Measurements from ENCODE around the gene CXCL13.
"Not testable (repeated sequence)": the region's sequence is repeated elsewhere in the genome, so short reads cannot be mapped to it uniquely, and the experiment has no call there.

Gene CXCL13, protein sequence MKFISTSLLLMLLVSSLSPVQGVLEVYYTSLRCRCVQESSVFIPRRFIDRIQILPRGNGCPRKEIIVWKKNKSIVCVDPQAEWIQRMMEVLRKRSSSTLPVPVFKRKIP

DNA sequence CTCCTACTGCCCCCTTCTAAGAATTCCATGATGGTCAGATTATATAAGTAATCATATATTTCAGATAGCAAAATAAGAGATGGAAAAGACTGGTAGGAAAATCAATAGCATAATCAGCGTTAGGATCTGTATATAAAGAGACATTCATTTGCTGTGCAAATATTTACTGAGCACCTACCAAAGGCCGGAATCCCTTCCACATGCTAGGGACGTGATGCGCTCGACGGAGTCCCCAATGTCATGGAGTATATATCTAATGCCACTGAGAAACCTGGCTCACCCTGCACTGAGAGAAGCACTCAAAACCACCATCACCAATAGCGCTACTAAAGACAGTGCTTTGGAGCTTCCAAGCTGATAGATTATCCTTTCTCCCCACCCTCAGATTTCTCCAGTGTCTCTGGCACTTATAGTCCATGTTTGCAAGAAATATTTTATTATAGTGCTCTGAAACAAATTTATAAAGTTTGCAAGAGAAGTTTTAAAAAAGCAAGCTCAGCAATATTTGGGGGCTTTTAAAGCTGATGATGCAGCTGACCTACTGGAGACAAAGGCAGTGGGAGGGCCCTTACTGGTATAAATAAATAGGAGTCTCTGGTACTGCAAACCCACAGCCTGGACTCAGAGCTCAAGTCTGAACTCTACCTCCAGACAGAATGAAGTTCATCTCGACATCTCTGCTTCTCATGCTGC, at the start of gene CXCL13:
TSS of gene CXCL13 (plus strand) at position 611 of the 693 bp plus-strand sequence. CDS start at position 657, 46 bp downstream.
- DNase-seq (ENCODE audit: low read depth in 2 of 2), result no peak

GRCh38 chr4:77560170-77560569, 45.5 kb upstream of the CXCL13 start:
- DNase-seq (ENCODE audit: low read depth in 2 of 2), result no peak

- DNase-seq (ENCODE audit: low read depth in 2 of 2), result not testable (repeated sequence)
Measured at GRCh38 chr4:77561720-77562119, 43.9 kb upstream of the CXCL13 start.

GRCh38 chr4:77564231-77564630, 41.4 kb upstream of the CXCL13 start:
- no peak for DNase-seq (ENCODE audit: low read depth in 2 of 2)

- no peak for DNase-seq (ENCODE audit: low read depth in 2 of 2)
Measured at GRCh38 chr4:77566148-77566547, 39.5 kb upstream of the CXCL13 start.

- DNase-seq (ENCODE audit: low read depth in 2 of 2), result no peak
Measured at GRCh38 chr4:77567549-77567948, 38.1 kb upstream of the CXCL13 start.

- not testable (repeated sequence) for DNase-seq (ENCODE audit: low read depth in 2 of 2)
Measured at GRCh38 chr4:77570508-77571214, 35.0 kb upstream of the CXCL13 start.

- no peak for DNase-seq (ENCODE audit: low read depth in 2 of 2)
Measured at GRCh38 chr4:77576351-77576750, 29.3 kb upstream of the CXCL13 start.

DNA sequence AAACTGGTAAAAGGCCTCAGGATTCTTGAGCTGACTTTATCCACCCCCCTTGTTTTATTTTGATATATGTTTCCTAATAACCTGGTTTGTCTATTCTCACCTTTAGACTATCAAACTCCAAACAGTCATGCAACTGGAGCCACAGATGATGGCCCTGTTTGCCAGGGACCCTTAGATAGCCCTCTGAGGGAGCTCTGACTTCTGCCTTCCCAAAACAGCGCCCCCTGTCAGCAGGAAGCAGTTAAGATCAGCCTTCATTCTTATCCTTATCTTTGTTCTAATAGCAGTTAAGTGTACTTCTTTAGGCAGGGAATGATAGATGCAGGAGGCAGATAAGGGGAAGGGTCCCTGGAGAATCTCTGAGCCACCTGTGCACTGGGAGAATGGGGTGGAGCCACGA, 27.5 kb upstream of the CXCL13 start:
- DNase-seq (ENCODE audit: low read depth in 2 of 2), result no peak

GRCh38 chr4:77579406-77580076, 26.1 kb upstream of the CXCL13 start:
- no peak for DNase-seq (ENCODE audit: low read depth in 2 of 2)

- no peak for DNase-seq (ENCODE audit: low read depth in 2 of 2)
Measured at GRCh38 chr4:77581724-77582123, 23.9 kb upstream of the CXCL13 start.

GRCh38 chr4:77582156-77582555, 23.5 kb upstream of the CXCL13 start:
- no peak for DNase-seq (ENCODE audit: low read depth in 2 of 2)

DNA sequence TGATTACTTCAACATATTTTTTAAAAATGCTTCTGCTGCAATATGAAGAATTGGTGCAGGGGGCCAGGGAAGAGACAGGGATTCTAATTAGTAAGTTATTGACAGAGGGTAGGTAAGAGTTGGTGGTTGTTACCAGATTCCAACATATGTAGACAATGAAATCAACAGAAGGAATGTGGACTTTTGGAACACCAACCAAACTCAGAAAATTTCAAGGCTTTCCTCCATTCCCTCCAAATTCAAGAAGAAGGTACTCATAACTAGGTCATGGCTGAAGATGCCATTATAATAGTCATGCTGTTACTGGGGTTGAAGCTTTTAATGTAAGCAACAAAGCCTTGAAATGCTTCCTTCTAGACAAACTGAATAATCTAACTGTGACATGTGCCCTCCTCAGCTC, 22.9 kb upstream of the CXCL13 start:
- DNase-seq (ENCODE audit: low read depth in 2 of 2), result no peak

- peak; percentile 40 to 68 for DNase-seq (ENCODE audit: low read depth in 2 of 2)
Measured at GRCh38 chr4:77586951-77587383, 18.7 kb upstream of the CXCL13 start.

DNA sequence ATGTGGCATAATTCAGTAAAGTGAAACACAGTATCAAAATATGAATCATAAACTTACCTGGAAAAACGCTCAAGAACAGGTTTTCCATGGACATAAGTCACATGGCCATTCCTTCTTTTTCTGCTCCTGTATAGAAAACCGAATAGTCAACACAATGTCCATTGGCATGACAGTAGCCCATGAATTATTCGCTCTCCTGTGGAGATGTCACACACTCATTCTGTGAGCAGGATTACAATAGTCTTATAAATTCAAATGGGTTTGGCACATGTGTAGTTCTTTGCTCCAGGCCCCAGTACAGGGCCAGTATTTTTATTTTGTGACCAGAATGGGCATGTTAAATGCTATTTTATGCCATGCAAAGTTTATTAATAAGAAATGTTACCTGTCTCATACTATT, 15.1 kb upstream of the CXCL13 start:
- no peak for DNase-seq (ENCODE audit: low read depth in 2 of 2)

- no peak for DNase-seq (ENCODE audit: low read depth in 2 of 2)
Measured at GRCh38 chr4:77591532-77591931, 14.1 kb upstream of the CXCL13 start.

DNA sequence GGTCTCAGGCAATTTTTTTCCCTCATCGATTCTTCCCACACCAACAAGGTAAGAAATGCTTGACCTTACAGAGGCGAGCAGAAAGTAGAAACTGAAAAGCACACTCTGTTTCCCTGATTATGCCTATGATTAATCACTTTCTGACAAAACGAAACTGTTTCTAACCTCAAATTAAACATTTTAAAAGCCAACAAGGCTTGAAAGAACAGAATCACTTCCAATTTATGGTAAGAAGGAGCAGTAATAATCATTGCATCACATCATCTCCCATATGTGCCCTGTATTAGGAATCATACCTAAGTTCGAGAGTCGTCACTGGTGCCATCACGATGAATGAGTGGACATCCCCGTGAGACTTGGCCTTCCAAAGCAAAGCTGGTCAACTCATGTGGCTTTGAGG, 12.5 kb upstream of the CXCL13 start:
- no peak for DNase-seq (ENCODE audit: low read depth in 2 of 2)

- DNase-seq (ENCODE audit: low read depth in 2 of 2), result no peak
Measured at GRCh38 chr4:77593993-77594392, 11.6 kb upstream of the CXCL13 start.

GRCh38 chr4:77595364-77595973, 10.2 kb upstream of the CXCL13 start:
- DNase-seq (ENCODE audit: low read depth in 2 of 2), result no peak

- no peak for DNase-seq (ENCODE audit: low read depth in 2 of 2)
Measured at GRCh38 chr4:77599378-77599777, 6.2 kb upstream of the CXCL13 start.

DNA sequence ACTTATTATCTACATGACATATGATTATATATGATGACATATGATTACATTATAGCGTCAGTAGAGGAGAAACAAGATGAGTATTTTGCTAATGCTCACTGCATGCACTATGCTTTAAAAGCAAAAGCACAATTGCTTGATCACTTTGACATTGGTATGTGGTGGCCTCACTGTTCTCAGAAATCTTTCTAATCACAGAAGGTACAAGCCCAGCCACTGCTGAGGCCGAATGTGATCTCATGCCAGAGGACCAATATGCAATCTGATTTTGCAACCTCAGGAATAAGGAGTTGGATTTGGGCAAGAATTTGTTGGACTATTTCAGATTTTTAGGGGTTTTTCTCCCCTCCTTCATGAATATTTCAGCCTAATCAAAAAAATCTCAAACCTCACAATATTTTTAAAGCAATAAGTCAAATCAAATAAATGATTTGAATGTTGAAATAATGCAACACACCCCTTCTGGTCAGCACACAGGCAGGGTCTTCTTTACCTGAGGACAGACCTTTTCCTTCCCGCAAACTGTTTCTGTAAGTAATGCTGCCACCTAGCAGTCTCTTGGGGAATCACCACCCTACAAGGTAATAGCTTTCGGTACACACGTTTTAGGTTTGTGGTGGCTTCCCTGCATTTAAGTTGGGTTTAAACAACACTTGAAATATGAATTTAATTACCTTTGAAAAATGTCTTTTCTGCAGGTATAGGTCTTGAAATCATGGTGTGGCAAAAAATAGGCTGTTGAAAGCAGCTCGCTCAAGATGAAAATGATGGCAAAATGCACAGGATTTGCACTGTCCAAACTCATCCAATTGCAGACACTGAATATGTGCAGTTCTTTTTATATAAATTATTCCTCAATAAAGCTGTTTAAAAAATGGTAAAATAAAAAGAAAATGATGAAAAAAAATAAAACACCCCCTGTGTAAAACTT, 4.8 kb upstream of the CXCL13 start:
- no peak for DNase-seq (ENCODE audit: low read depth in 2 of 2)
